ENCODE results near the gene VIT. TPM values are rescaled to one million over a fixed set of nuclear protein-coding genes. Genes with fewer than 3 reads are reported as not detected.

The VIT gene
- total RNA-seq, 4 donors from 2014 or later, result 17.0 to 32.3 (median 28.7) TPM

DNA sequence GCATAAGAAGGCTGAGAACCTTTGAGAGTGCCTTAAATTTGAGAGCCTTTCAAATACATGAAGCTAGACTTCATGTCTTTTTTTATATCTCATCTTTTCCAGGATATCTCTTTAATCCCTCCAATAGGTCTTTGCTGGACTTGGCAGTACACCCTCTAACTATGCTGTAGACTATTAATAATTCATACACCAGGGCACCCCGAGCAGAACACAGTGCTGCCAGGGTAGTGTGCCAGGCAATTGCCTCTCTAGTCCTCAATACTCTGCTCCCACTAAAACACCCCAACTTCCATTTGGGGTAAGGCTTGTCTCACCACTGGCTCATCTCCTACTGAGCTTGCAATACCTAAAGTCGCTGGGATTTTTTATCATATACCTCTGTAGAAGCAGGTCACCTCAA, 80.8 kb downstream of the VIT start:
- no peak for DNase-seq (ENCODE audit: extremely low spot score)
- Histone ChIP-seq H3K4me1 (peaks cover 0 to 6% (median 2%) of the 10 kb centered on the region in 4 donors), H3K27ac (replicated peaks in 1 of 4) (no peak overlapping the region), H3K9me3 (no peaks in the 10 kb centered on the region), H3K27me3 (no peaks in the 10 kb centered on the region), H3K36me3 (no peaks in the 10 kb centered on the region), H3K4me3 (no peak overlapping the region)
- intact Hi-C loops (cut with DNase I), result no loop called here
- TF ChIP-seq EP300 (IDR thresholded peaks at IDR 0.05) (no peak), POLR2A (IDR thresholded peaks at IDR 0.05; ENCODE audit: low read depth) (no peak), POLR2AphosphoS5 (IDR thresholded peaks at IDR 0.05) (no peak)
- TF ChIP-seq, protein P1, sequence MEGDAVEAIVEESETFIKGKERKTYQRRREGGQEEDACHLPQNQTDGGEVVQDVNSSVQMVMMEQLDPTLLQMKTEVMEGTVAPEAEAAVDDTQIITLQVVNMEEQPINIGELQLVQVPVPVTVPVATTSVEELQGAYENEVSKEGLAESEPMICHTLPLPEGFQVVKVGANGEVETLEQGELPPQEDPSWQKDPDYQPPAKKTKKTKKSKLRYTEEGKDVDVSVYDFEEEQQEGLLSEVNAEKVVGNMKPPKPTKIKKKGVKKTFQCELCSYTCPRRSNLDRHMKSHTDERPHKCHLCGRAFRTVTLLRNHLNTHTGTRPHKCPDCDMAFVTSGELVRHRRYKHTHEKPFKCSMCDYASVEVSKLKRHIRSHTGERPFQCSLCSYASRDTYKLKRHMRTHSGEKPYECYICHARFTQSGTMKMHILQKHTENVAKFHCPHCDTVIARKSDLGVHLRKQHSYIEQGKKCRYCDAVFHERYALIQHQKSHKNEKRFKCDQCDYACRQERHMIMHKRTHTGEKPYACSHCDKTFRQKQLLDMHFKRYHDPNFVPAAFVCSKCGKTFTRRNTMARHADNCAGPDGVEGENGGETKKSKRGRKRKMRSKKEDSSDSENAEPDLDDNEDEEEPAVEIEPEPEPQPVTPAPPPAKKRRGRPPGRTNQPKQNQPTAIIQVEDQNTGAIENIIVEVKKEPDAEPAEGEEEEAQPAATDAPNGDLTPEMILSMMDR (IDR thresholded peaks at IDR 0.05), result no peak
- 66% methylated on average over 2 of the region's 2 CpGs for WGBS

DNA sequence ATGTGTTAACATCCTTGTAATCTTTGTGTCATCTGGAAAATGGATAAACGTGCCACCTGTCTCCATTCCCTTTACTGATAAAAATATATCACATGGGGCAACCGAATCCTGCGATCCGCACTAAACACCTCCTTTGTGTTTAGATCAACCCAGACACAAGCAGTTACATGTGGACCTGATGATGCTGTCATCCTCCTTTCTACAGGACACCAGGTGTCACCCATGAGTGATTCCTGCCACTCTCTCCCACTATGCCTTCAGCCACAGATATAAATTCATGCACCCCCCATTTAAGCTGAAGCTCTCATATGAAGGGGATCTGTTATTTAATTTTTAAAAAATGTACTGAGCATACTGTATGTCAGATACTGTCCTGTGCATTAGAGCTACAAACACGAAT, 81.3 kb downstream of the VIT start:
- H3K27me3 ChIP-seq, result no peaks in the 10 kb centered on the region
- no peak overlapping the region for H3K4me3 ChIP-seq
- H3K4me1 ChIP-seq, result peaks cover 0 to 10% (median 5%) of the 10 kb centered on the region in 4 donors
- 81% methylated on average over 5 of the region's 5 CpGs for WGBS
- DNase-seq (ENCODE audit: extremely low spot score), result no peak
- no peaks in the 10 kb centered on the region for H3K36me3 ChIP-seq
- TF ChIP-seq POLR2AphosphoS5 (IDR thresholded peaks at IDR 0.05) (no peak), EP300 (IDR thresholded peaks at IDR 0.05) (no peak), POLR2A (IDR thresholded peaks at IDR 0.05; ENCODE audit: low read depth) (no peak)
- TF ChIP-seq, protein P1 (IDR thresholded peaks at IDR 0.05), result no peak
- intact Hi-C loops (cut with DNase I), result no loop called here
- H3K27ac ChIP-seq (replicated peaks in 1 of 4), result no peak overlapping the region
- H3K9me3 ChIP-seq, result no peaks in the 10 kb centered on the region

DNA sequence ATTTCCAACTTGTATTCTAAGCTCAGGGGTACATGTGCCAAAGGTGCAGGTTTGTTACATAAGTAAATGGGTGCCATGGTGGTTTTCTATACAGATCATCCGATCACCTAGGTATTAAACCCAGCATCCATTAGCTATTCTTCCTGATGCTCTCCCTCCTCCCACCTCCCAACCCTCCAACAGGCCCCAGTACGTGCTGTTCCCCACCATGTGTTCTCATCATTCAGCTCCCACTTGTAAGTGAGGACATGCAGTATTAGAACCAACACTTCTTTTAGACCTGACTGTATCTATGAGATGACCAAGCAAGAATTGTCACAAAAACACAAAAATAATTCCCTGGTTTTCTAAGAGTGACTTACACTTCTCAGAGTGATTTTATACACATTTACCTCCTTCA, 83.0 kb downstream of the VIT start:
- Histone ChIP-seq H3K27ac (replicated peaks in 1 of 4) (no peak overlapping the region), H3K27me3 (no peaks in the 10 kb centered on the region), H3K36me3 (no peaks in the 10 kb centered on the region), H3K4me3 (no peak overlapping the region), H3K4me1 (peaks cover 0 to 10% (median 5%) of the 10 kb centered on the region in 4 donors), H3K9me3 (no peaks in the 10 kb centered on the region)
- intact Hi-C loops (cut with DNase I), result no loop called here
- no peak for TF ChIP-seq EP300 (IDR thresholded peaks at IDR 0.05)
- no peak for TF ChIP-seq POLR2A (IDR thresholded peaks at IDR 0.05; ENCODE audit: low read depth)
- TF ChIP-seq, protein P1 (IDR thresholded peaks at IDR 0.05), result no peak
- TF ChIP-seq POLR2AphosphoS5 (IDR thresholded peaks at IDR 0.05), result no peak
- whole genome bisulfite sequencing, result 90% methylated on average over 2 of the region's 2 CpGs
- no peak for DNase-seq (ENCODE audit: extremely low spot score)

DNA sequence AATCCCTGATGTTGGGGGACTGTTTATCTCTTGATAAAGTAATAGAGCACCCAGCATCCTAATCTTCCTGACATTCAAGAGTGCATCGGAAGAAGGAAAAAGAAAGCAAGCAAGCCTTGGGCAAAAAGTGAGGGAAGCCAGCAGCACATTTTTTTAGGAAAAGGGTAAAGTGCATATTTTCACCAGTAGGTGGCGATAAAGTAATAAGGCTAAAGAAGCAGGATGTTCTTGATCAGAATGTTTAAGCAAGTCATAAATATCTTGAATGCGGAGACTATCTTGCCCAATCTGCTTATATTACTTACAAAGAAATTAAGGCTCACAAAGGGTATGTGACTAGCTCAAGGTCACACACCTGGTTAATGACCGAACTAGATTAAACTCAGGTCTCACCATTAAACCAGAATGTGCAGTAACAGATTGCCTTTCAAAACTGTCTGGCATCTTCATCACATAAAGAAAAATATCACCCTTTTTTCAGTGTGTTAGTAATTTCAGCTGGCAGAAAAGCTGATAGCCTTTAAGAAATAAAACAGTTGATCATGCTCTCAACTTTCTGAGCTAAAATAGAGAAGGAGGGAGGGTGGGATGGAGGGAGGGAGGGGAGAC, 83.8 kb downstream of the VIT start:
- no peaks in the 10 kb centered on the region for H3K27me3 ChIP-seq
- WGBS, result under 1% methylated on average over 4 of the region's 4 CpGs
- DNase-seq (ENCODE audit: extremely low spot score), result no peak
- H3K9me3 ChIP-seq, result no peaks in the 10 kb centered on the region
- no peak overlapping the region for H3K27ac ChIP-seq (replicated peaks in 1 of 4)
- no peaks in the 10 kb centered on the region for H3K36me3 ChIP-seq
- TF ChIP-seq POLR2A (IDR thresholded peaks at IDR 0.05; ENCODE audit: low read depth) (no peak), EP300 (IDR thresholded peaks at IDR 0.05) (no peak), POLR2AphosphoS5 (IDR thresholded peaks at IDR 0.05) (no peak)
- TF ChIP-seq, protein P1 (IDR thresholded peaks at IDR 0.05), result peak; percentile 73 to 87 (median 80)
- peaks cover 0 to 10% (median 5%) of the 10 kb centered on the region in 4 donors for H3K4me1 ChIP-seq
- H3K4me3 ChIP-seq, result no peak overlapping the region
- intact Hi-C loops (cut with DNase I), result no loop called here

Measured in esophagus muscularis mucosa (tissue), 4 donors.